Adrenal gland (tissue), 5 donors: ENCODE results near the gene STAU1.

Source experiments
- CTCF ChIP-seq, 6 experiments: fragments of 450-650 bp in 4 of 6; fragments of 200-600 bp in 2 of 6; sonication (generic) in 1 of 6; IDR thresholded peaks; 1 replicate in 5 of 6; 2 replicates in 1 of 6; pipeline versions ENCODE4 v1.5.1 to v1.8.0; 2016 to 2021; ENCODE audit warnings: antibody characterized with exemption in 6 of 6, mild to moderate bottlenecking in 2 of 6, moderate library complexity in 1 of 6
- POLR2A ChIP-seq, 2 donors: fragments of 450-650 bp; IDR thresholded peaks; one replicate each; pipeline ENCODE4 v1.6.1; 2017; ENCODE audit warnings: antibody characterized with exemption in 2 of 2, mild to moderate bottlenecking in 2 of 2, moderate library complexity in 1 of 2
- donor health status: DM: no; HTN: no; CAD: no.

GRCh38 chr20:49229381-49229780 is 41.2 kb upstream of the STAU1 start:
- TF ChIP-seq CTCF (IDR thresholded peaks at IDR 0.05) (no peak), POLR2A (IDR thresholded peaks at IDR 0.05) (no peak)
